PFSK-1 (cell line): ENCODE results near the gene ZNF581.

ENCODE experiments used
- FOXP2 ChIP-seq: optimal IDR thresholded peaks from 2 replicates; pipeline ENCODE3; 2011; ENCODE audit warnings: borderline replicate concordance, control low read depth, inconsistent platforms; ENCODE audit not compliant: insufficient read depth; ENCODE audit errors: extremely low read length, extremely low read depth
- POLR2AphosphoS5 ChIP-seq: IDR thresholded peaks from 2 replicates; pipeline ENCODE4 v1.6.1; 2012; ENCODE audit warnings: low read depth, mild to moderate bottlenecking, control low read depth, low read length, moderate library complexity
- REST ChIP-seq, 2 experiments: IDR thresholded peaks; 2 replicates each; pipeline versions ENCODE4 v1.6.1 to v1.8.0; 2011 to 2012; ENCODE audit warnings: low read depth in 2 of 2, low read length in 2 of 2, control low read depth in 1 of 2, inconsistent platforms in 1 of 2, mild to moderate bottlenecking in 1 of 2, moderate library complexity in 1 of 2; ENCODE audit not compliant: insufficient read depth in 1 of 2
- SIN3A ChIP-seq: IDR thresholded peaks from 2 replicates; pipeline ENCODE4 v1.6.1; 2012; ENCODE audit warnings: mild to moderate bottlenecking, low read length, moderate library complexity, borderline replicate concordance; ENCODE audit not compliant: insufficient read depth
- TAF1 ChIP-seq: IDR thresholded peaks from 2 replicates; pipeline ENCODE4 v1.6.1; 2012; ENCODE audit warnings: low read length, control low read depth, borderline replicate concordance; ENCODE audit not compliant: insufficient read depth

The ZNF581 gene

DNA sequence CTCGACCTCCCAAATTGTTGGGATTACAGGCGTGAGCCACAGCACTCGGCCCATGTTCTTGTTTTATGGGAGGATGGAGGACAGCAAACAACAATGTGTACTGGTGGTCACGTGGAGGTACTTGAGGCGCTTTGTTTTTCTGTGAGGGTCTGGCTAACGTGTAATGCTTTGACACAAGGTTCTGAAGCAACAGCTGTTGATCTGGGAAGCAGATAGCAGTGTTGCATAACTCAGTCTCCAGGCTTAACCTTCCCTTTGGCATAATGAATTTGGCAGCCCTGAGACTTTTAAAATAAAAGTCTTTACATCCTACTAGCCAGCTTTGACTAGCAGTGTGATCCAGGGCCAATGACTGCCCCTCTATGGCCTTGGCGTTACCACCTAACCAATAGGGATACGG is 9.6 kb upstream of the ZNF581 start:
- TF ChIP-seq SIN3A (no peak), POLR2AphosphoS5 (no peak), REST (IDR thresholded peaks at IDR 0.05; ENCODE audit: insufficient read depth in 1 of 2, low read depth in 2 of 2, low read length in 2 of 2) (no peak), FOXP2 (no peak), TAF1 (no peak)

GRCh38 chr19:55635334-55635717 is 8.1 kb upstream of the ZNF581 start:
- TF ChIP-seq SIN3A (no peak), POLR2AphosphoS5 (no peak), TAF1 (no peak), FOXP2 (no peak), REST (IDR thresholded peaks at IDR 0.05; ENCODE audit: insufficient read depth in 1 of 2, low read depth in 2 of 2, low read length in 2 of 2) (no peak)

GRCh38 chr19:55635856-55636440 is 7.5 kb upstream of the ZNF581 start:
- TF ChIP-seq SIN3A (no peak), POLR2AphosphoS5 (no peak; the same call in 1 of the 2 replicates), FOXP2 (no peak), REST (IDR thresholded peaks at IDR 0.05; ENCODE audit: insufficient read depth in 1 of 2, low read depth in 2 of 2, low read length in 2 of 2) (no peak), TAF1 (no peak)

GRCh38 chr19:55636723-55637122 is 6.7 kb upstream of the ZNF581 start:
- no peak for TF ChIP-seq FOXP2
- no peak for TF ChIP-seq SIN3A
- no peak for TF ChIP-seq TAF1
- TF ChIP-seq POLR2AphosphoS5: no peak
- TF ChIP-seq REST (IDR thresholded peaks at IDR 0.05; ENCODE audit: insufficient read depth in 1 of 2, low read depth in 2 of 2, low read length in 2 of 2): no peak
